Tibial nerve (tissue), 4 donors: ENCODE results near the gene ZNF697. TPM values are rescaled to one million over a fixed set of nuclear protein-coding genes. Genes with fewer than 3 reads are reported as not detected.
"Not testable (repeated sequence)": the region's sequence is repeated elsewhere in the genome, so short reads cannot be mapped to it uniquely, and the experiment has no call there.

Experiments
- DNase-seq, 2 donors: peaks; one replicate each; pipeline ENCODE4 v3.0.0-alpha.2; 2019; ENCODE audit warnings: low spot score in 2 of 2
- H3K27ac ChIP-seq, 4 donors: fragments of 200-600 bp; sonication (generic) in 3 of 4; one replicate each; pipeline ENCODE4 v1.5.1; 2017 to 2019; ENCODE audit warnings: mild to moderate bottlenecking in 1 of 4
- H3K27me3 ChIP-seq, 2 donors: fragments of 200-600 bp; sonication (generic) in 1 of 2; one replicate each; pipeline versions ENCODE4 v1.5.1 to v1.6.0; 2017 to 2019
- H3K36me3 ChIP-seq, 3 donors: fragments of 200-600 bp; sonication (generic); one replicate each; pipeline ENCODE4 v1.5.1; 2018 to 2019
- H3K4me1 ChIP-seq, 4 donors: fragments of 200-600 bp; sonication (generic) in 3 of 4; one replicate each; pipeline ENCODE4 v1.5.1; 2017 to 2019
- H3K4me3 ChIP-seq, 4 donors: fragments of 200-600 bp; sonication (generic) in 3 of 4; one replicate each; pipeline ENCODE4 v1.5.1; 2017 to 2019; ENCODE audit warnings: mild to moderate bottlenecking in 1 of 4, moderate library complexity in 1 of 4
- H3K9me3 ChIP-seq, 4 donors: fragments of 200-600 bp; sonication (generic) in 3 of 4; one replicate each; pipeline ENCODE4 v1.5.1; 2017 to 2019
- EP300 ChIP-seq, 2 donors: sonication (generic); formaldehyde crosslinking; IDR thresholded peaks; one replicate each; pipeline ENCODE4 v1.6.1; 2017; ENCODE audit warnings: antibody characterized with exemption in 2 of 2, mild to moderate bottlenecking in 1 of 2
- POLR2A ChIP-seq, 2 donors: fragments of 450-650 bp; IDR thresholded peaks; one replicate each; pipeline ENCODE4 v1.6.1; 2017; ENCODE audit warnings: antibody characterized with exemption in 2 of 2, mild to moderate bottlenecking in 2 of 2, moderate library complexity in 2 of 2
- WGBS, 2 donors: methylation state at CpG; one replicate each; pipeline ENCODE4 v1.1.5; 2018; 5-methylcytosine and 5-hydroxymethylcytosine counted together
- total RNA-seq, 4 donors: library from RNA; depleted of rRNA; stranded (reverse); fragments of >200 nt; gene quantifications; one replicate each; pipeline ENCODE4 v1.1.0, GENCODE V29; 2016
- TF ChIP-seq, protein P1 (sequence below), 5 experiments: fragments of 200-600 bp in 3 of 5; fragments of 450-650 bp in 2 of 5; sonication (generic) in 3 of 5; IDR thresholded peaks; one replicate each; pipeline ENCODE4 v1.5.1; 2016 to 2019; ENCODE audit warnings: antibody characterized with exemption in 5 of 5, mild to moderate bottlenecking in 3 of 5, moderate library complexity in 2 of 5

The ZNF697 gene
- total RNA-seq, 4 donors from 2014 or later, result 3.3 to 9.0 (median 4.9) TPM

DNA sequence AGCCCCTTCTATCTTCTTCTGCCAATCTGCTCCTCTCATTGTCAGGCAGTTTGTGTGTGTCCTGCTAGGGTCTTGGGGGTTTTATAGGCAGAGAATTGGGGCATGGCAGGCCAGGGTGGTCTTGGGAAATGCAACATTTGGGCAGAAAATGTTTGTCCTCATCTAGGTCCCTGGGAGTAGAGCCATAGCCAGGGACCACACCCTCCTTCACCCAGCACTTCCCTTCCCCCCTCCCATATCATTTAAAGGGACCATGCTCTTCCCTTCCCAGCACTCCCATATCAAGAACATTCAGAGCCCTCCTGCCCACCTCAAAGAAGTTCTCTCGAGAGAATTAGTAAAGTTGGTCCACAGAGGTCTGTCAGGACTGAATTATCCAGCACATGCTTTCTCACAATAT lies 41.7 kb downstream of the ZNF697 start:
- DNase-seq, result no peak
- H3K9me3 ChIP-seq, result no peaks in the 10 kb centered on the region
- no peaks in the 10 kb centered on the region for H3K27me3 ChIP-seq
- 95 to 97% methylated on average over 1 of the region's 1 CpG for WGBS, 2 donors
- no peak overlapping the region for H3K27ac ChIP-seq
- peaks cover 0 to 6% (median 0%) of the 10 kb centered on the region in 4 donors for H3K4me1 ChIP-seq
- H3K36me3 ChIP-seq, result no peaks in the 10 kb centered on the region
- H3K4me3 ChIP-seq, result no peak overlapping the region
- TF ChIP-seq EP300 (IDR thresholded peaks at IDR 0.05) (no peak), POLR2A (IDR thresholded peaks at IDR 0.05) (no peak)
- TF ChIP-seq, protein P1, sequence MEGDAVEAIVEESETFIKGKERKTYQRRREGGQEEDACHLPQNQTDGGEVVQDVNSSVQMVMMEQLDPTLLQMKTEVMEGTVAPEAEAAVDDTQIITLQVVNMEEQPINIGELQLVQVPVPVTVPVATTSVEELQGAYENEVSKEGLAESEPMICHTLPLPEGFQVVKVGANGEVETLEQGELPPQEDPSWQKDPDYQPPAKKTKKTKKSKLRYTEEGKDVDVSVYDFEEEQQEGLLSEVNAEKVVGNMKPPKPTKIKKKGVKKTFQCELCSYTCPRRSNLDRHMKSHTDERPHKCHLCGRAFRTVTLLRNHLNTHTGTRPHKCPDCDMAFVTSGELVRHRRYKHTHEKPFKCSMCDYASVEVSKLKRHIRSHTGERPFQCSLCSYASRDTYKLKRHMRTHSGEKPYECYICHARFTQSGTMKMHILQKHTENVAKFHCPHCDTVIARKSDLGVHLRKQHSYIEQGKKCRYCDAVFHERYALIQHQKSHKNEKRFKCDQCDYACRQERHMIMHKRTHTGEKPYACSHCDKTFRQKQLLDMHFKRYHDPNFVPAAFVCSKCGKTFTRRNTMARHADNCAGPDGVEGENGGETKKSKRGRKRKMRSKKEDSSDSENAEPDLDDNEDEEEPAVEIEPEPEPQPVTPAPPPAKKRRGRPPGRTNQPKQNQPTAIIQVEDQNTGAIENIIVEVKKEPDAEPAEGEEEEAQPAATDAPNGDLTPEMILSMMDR (IDR thresholded peaks at IDR 0.05), result no peak

DNA sequence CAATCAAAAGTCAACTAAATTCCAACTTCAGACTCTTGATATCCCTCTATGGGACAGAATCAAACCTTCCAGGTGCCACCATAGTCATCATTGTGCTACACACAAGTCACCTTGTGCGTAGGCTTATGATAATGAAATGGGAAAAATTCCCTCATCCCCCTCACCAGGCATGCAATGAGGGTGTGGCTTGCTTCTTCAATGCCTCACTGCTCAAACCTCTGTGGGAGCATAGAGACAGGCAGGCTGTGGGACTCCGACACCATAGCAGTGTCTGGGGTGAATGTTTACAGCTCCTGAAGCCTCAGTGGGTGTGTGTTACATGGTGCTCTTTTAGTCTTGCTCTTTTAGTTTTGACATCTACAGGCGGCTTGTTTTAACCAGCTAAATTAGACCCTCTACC lies 42.4 kb downstream of the ZNF697 start:
- TF ChIP-seq POLR2A (IDR thresholded peaks at IDR 0.05) (no peak), EP300 (IDR thresholded peaks at IDR 0.05) (no peak)
- TF ChIP-seq, protein P1 (IDR thresholded peaks at IDR 0.05), result no peak
- Histone ChIP-seq H3K4me3 (no peak overlapping the region), H3K27me3 (no peaks in the 10 kb centered on the region), H3K27ac (no peak overlapping the region), H3K9me3 (no peaks in the 10 kb centered on the region), H3K36me3 (no peaks in the 10 kb centered on the region), H3K4me1 (peaks cover 0 to 6% (median 0%) of the 10 kb centered on the region in 4 donors)
- DNase-seq, result no peak
- 96 to 100% methylated on average over 3 of the region's 3 CpGs for WGBS, 2 donors

DNA sequence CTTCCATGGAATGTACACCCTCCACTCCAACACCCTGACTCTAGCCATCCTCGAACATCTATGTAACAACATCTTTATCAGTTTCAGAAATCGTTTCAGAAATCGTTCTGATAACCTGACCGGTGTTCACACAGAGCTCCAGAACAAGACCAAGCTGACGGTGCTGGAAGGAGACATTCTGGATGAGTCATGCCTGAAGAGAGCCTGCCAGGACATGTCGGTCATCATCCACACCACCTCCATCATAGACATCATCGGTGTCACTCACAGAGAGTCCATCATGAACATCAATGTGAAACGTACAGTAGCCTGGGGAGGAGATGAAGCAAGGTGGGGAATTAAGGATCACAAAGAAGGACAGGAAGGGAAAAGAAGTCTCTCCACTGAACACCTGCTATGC lies 43.0 kb downstream of the ZNF697 start:
- not testable (repeated sequence) for H3K36me3 ChIP-seq, H3K4me3 ChIP-seq
- WGBS, 2 donors, result 95% methylated on average over 8 of the region's 8 CpGs

DNA sequence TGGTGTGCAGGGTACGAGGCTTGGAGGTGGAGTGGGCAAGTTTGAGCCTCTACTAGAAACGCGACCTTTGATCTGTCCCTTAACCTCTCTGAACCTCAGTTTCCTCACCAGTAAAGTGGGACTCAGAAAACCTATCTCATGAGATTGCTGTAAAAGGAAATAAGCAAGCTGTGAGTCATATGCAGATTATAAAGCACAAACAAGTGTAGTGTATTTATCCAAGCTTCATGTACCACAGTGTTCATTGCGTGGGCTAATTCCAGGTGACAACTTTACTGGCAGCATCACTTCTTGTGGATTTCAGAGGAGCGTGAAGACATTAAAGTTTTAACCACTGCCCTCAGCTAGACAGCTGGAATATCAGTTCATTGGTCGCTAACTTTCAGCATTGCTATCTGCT lies 44.4 kb downstream of the ZNF697 start:
- H3K36me3 ChIP-seq, result no peaks in the 10 kb centered on the region
- no peak for DNase-seq
- H3K9me3 ChIP-seq, result no peaks in the 10 kb centered on the region
- H3K4me3 ChIP-seq, result no peak overlapping the region
- 86 to 87% methylated on average over 6 of the region's 6 CpGs for WGBS, 2 donors
- peaks cover 0 to 6% (median 0%) of the 10 kb centered on the region in 4 donors for H3K4me1 ChIP-seq
- H3K27ac ChIP-seq, result no peak overlapping the region
- H3K27me3 ChIP-seq, result no peaks in the 10 kb centered on the region
- TF ChIP-seq, protein P1 (IDR thresholded peaks at IDR 0.05), result no peak
- TF ChIP-seq POLR2A (IDR thresholded peaks at IDR 0.05), result no peak
- no peak for TF ChIP-seq EP300 (IDR thresholded peaks at IDR 0.05)

More for the DNA sequence above, 43.0 kb downstream of the ZNF697 start:
- DNase-seq, H3K4me1 ChIP-seq, H3K27ac ChIP-seq, H3K9me3 ChIP-seq, H3K27me3 ChIP-seq: not testable (repeated sequence)

DNA sequence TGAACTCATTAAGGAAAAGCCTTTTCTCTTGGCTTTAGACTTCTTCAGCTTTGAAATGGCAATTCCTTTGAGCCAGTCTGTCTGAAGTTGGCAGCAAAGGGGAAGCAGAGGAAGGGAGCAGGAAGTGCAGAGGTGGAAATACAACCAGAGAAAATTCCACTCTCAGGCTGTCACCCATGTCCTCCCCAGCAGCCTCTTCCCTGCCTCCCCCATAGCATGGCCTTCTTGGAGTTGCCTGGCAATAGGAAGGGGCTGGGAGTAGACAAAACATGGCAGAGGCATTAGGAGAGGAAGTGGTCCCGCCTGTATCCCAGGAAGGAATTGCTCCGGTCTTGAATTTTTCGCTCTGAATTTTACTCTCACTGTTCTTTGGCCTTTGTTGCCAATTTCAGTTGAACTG lies 44.8 kb downstream of the ZNF697 start:
- not testable (repeated sequence) for DNase-seq, H3K4me1 ChIP-seq, H3K27ac ChIP-seq, H3K4me3 ChIP-seq, H3K27me3 ChIP-seq, H3K36me3 ChIP-seq, H3K9me3 ChIP-seq
- 78 to 80% methylated on average over 3 of the region's 3 CpGs for WGBS, 2 donors

DNA sequence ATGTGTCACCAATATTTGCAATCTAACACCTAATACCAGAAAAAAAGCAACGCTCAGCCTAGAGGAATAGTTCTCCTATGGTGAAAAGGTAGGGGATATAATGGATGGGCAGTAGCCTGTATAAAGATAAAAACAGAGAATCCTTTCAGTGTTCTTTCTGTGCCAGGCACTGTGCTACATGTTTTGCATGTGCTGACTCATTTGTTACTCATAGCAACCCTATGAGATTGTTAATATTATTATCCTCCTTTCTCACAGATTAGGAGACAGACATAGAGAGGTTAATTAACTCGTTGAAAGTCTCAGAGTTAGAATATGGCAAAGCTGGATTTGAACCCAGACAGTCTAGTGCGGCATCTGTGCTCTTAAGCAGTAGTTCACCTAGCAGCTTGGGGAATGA lies 45.3 kb downstream of the ZNF697 start:
- not testable (repeated sequence) for H3K4me1 ChIP-seq, H3K27ac ChIP-seq, H3K27me3 ChIP-seq, H3K36me3 ChIP-seq, DNase-seq, H3K4me3 ChIP-seq, H3K9me3 ChIP-seq
- 80 to 81% methylated on average over 3 of the region's 3 CpGs for WGBS, 2 donors

DNA sequence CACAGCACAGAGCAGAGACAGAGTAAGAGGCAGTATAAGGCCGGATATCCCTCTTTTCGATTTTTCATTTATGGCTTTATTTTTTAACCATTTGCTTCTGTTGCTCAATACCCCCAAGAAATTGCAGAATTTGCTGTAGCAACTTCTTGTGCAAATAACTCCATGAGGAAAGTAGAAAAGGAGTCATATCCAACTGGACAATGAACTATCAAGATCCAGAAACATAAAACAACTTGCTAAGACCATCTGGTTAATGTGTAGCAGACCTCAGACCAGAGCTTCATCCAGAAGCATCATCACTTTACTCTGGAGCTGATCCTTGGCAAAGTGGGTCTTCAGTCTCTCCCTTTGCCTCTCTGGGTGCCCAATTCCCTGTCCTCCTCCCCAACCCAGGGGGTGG lies 45.9 kb downstream of the ZNF697 start:
- Histone ChIP-seq H3K4me3 (no peak overlapping the region), H3K27me3 (no peaks in the 10 kb centered on the region), H3K36me3 (no peaks in the 10 kb centered on the region), H3K4me1 (peaks cover 0 to 6% (median 0%) of the 10 kb centered on the region in 4 donors), H3K9me3 (no peaks in the 10 kb centered on the region), H3K27ac (no peak overlapping the region)
- DNase-seq, result no peak
- WGBS, 2 donors, result 61 to 75% methylated on average over 2 of the region's 2 CpGs
- TF ChIP-seq EP300 (IDR thresholded peaks at IDR 0.05) (no peak), POLR2A (IDR thresholded peaks at IDR 0.05) (no peak)
- TF ChIP-seq, protein P1 (IDR thresholded peaks at IDR 0.05), result no peak
